ENCODE measurements around the gene GALNT7.

The GALNT7 gene

GRCh38 chr4:173240696-173241095, 72.1 kb downstream of the GALNT7 start:
- H3K27ac ChIP-seq: no peak overlapping the region
- no peak for DNase-seq (ENCODE audit: low spot score)
- CTCF ChIA-PET: no interaction called here
- TF ChIP-seq CTCF (conservative IDR thresholded peaks at IDR 0.05; ENCODE audit: low read depth): no peak
- POLR2A ChIA-PET (ENCODE audit: low non-redundant PET): no interaction called here

GRCh38 chr4:173242466-173243250, 74.0 kb downstream of the GALNT7 start:
- no peak for DNase-seq (ENCODE audit: low spot score)
- POLR2A ChIA-PET (ENCODE audit: low non-redundant PET): no interaction called here
- H3K27ac ChIP-seq: no peak overlapping the region; the same call in 1 of the 2 replicates
- TF ChIP-seq CTCF (conservative IDR thresholded peaks at IDR 0.05; ENCODE audit: low read depth): no peak
- CTCF ChIA-PET: interaction anchor here (1.4 kb wide), 1 partner anchor 15 kb away, joined by 4 read pairs; no protein-coding TSS in a partner anchor

- DNase-seq (ENCODE audit: low spot score): peak; percentile 72
- ChIA-PET CTCF (interaction anchor here (1.4 kb wide), 1 partner anchor 14 kb away, joined by 4 read pairs; no protein-coding TSS in a partner anchor), POLR2A (ENCODE audit: low non-redundant PET) (no interaction called here)
- no peak for TF ChIP-seq CTCF (conservative IDR thresholded peaks at IDR 0.05; ENCODE audit: low read depth)
- no peak overlapping the region for H3K27ac ChIP-seq
Measured at GRCh38 chr4:173243321-173243720, 74.7 kb downstream of the GALNT7 start.

- DNase-seq (ENCODE audit: low spot score): no peak
- TF ChIP-seq CTCF (conservative IDR thresholded peaks at IDR 0.05; ENCODE audit: low read depth): no peak
- H3K27ac ChIP-seq: no peak overlapping the region
- ChIA-PET CTCF (no interaction called here), POLR2A (ENCODE audit: low non-redundant PET) (no interaction called here)
Measured at GRCh38 chr4:173243917-173244658, 75.5 kb downstream of the GALNT7 start.

GRCh38 chr4:173245952-173246351, 77.3 kb downstream of the GALNT7 start:
- ChIA-PET CTCF (interaction anchor here (0.7 kb wide), 1 partner anchor 68 kb away, joined by 3 read pairs; no protein-coding TSS in a partner anchor), POLR2A (ENCODE audit: low non-redundant PET) (no interaction called here)
- TF ChIP-seq CTCF (conservative IDR thresholded peaks at IDR 0.05; ENCODE audit: low read depth): no peak
- DNase-seq (ENCODE audit: low spot score): no peak
- no peak overlapping the region for H3K27ac ChIP-seq

GRCh38 chr4:173246719-173247118, 78.1 kb downstream of the GALNT7 start:
- CTCF ChIA-PET: interaction anchor here (0.7 kb wide), 1 partner anchor 68 kb away, joined by 3 read pairs; no protein-coding TSS in a partner anchor

More at GRCh38 chr4:173246719-173247118, 78.1 kb downstream of the GALNT7 start:
- no peak overlapping the region for H3K27ac ChIP-seq
- POLR2A ChIA-PET (ENCODE audit: low non-redundant PET): no interaction called here
- DNase-seq (ENCODE audit: low spot score): no peak
- no peak for TF ChIP-seq CTCF (conservative IDR thresholded peaks at IDR 0.05; ENCODE audit: low read depth)

Data from RWPE1 (cell line).